H9 (cell line): ENCODE results near the gene MCM7. TPM values are rescaled to one million over a fixed set of nuclear protein-coding genes. Genes with fewer than 3 reads are reported as not detected.

Experiments
- DNase-seq: peaks from one replicate; pipeline ENCODE4 v3.0.0-alpha.2; 2017
- H2AFZ ChIP-seq: one replicate; pipeline ENCODE4 v1.6.1; 2013; ENCODE audit warnings: mild to moderate bottlenecking, low read length, control low read depth, moderate library complexity
- H2AK5ac ChIP-seq: 2 replicates; pipeline ENCODE4 v1.6.1; 2013; ENCODE audit warnings: low read length, control low read depth, mixed read lengths; ENCODE audit not compliant: insufficient read length
- H2BK120ac ChIP-seq: one replicate; pipeline ENCODE4 v1.6.1; 2013; ENCODE audit warnings: low read depth, mild to moderate bottlenecking, low read length, control low read depth, inconsistent platforms; ENCODE audit not compliant: poor library complexity, severe bottlenecking
- H2BK12ac ChIP-seq: 2 replicates; pipeline ENCODE4 v1.6.1; 2013; ENCODE audit warnings: low read length, control low read depth, mixed read lengths, low read depth; ENCODE audit not compliant: insufficient read length
- H2BK15ac ChIP-seq: 2 replicates; pipeline ENCODE4 v1.6.1; 2013; ENCODE audit warnings: low read depth, low read length, control low read depth
- H2BK20ac ChIP-seq: one replicate; pipeline ENCODE4 v1.6.1; 2013; ENCODE audit warnings: low read depth, mild to moderate bottlenecking, low read length, control low read depth, inconsistent platforms; ENCODE audit not compliant: poor library complexity, severe bottlenecking
- H2BK5ac ChIP-seq: 2 replicates; pipeline ENCODE4 v1.6.1; 2013; ENCODE audit warnings: low read length, control low read depth, mixed read lengths; ENCODE audit not compliant: insufficient read length
- H3K14ac ChIP-seq: 2 replicates; pipeline ENCODE4 v1.6.1; 2013; ENCODE audit warnings: low read length, control low read depth; ENCODE audit not compliant: insufficient read depth
- H3K18ac ChIP-seq: 2 replicates; pipeline ENCODE4 v1.6.1; 2013; ENCODE audit warnings: low read depth, mild to moderate bottlenecking, mixed read lengths, low read length, control low read depth; ENCODE audit not compliant: insufficient read length
- H3K23ac ChIP-seq: 2 replicates; pipeline ENCODE4 v1.6.1; 2013; ENCODE audit warnings: low read length, control low read depth, mixed read lengths, low read depth; ENCODE audit not compliant: insufficient read length
- H3K23me2 ChIP-seq: 2 replicates; pipeline ENCODE4 v1.6.1; 2013; ENCODE audit warnings: low read depth, mild to moderate bottlenecking, mixed read lengths, low read length, control low read depth; ENCODE audit not compliant: insufficient read length, poor library complexity, severe bottlenecking
- H3K27ac ChIP-seq: 2 replicates; pipeline ENCODE4 v1.5.1; 2013; ENCODE audit warnings: low read length, control low read depth, mixed read lengths, low read depth; ENCODE audit not compliant: insufficient read length
- H3K27me3 ChIP-seq: 2 replicates; pipeline ENCODE4 v1.6.1; 2013; ENCODE audit warnings: low read length, control low read depth, inconsistent platforms; ENCODE audit not compliant: insufficient read depth
- H3K4ac ChIP-seq: 2 replicates; pipeline ENCODE4 v1.6.1; 2013; ENCODE audit warnings: low read depth, mild to moderate bottlenecking, control low read depth, inconsistent platforms, low read length, moderate library complexity
- H3K4me1 ChIP-seq: 2 replicates; pipeline ENCODE4 v1.6.1; 2013; ENCODE audit warnings: low read length, control low read depth, inconsistent platforms; ENCODE audit not compliant: insufficient read depth
- H3K4me2 ChIP-seq: 2 replicates; pipeline ENCODE4 v1.6.1; 2013; ENCODE audit warnings: low read length, control low read depth, mixed read lengths; ENCODE audit not compliant: insufficient read length, insufficient read depth
- H3K56ac ChIP-seq: 2 replicates; pipeline ENCODE4 v1.6.1; 2013; ENCODE audit warnings: low read depth, mild to moderate bottlenecking, mixed read lengths, low read length, control low read depth; ENCODE audit not compliant: insufficient read length
- H3K79me1 ChIP-seq: 2 replicates; pipeline ENCODE4 v1.6.1; 2013; ENCODE audit warnings: low read depth, mild to moderate bottlenecking, moderate library complexity, low read length, control low read depth, inconsistent platforms; ENCODE audit not compliant: insufficient read depth, poor library complexity, severe bottlenecking
- H3K79me2 ChIP-seq: 2 replicates; pipeline ENCODE4 v1.6.1; 2013; ENCODE audit warnings: low read length, control low read depth, inconsistent platforms; ENCODE audit not compliant: insufficient read depth
- H3K9ac ChIP-seq: 2 replicates; pipeline ENCODE4 v1.6.1; 2013; ENCODE audit warnings: low read length, control low read depth, mixed read lengths; ENCODE audit not compliant: insufficient read length; ENCODE audit errors: extremely low read depth
- H3K9me3 ChIP-seq: one replicate; pipeline ENCODE4 v1.6.1; 2013; ENCODE audit warnings: low read depth, low read length, inconsistent platforms; ENCODE audit not compliant: control insufficient read depth
- H3T11ph ChIP-seq: one replicate; pipeline ENCODE4 v1.6.1; 2013; ENCODE audit warnings: mild to moderate bottlenecking, low read length, control low read depth, inconsistent platforms
- H4K20me1 ChIP-seq: one replicate; pipeline ENCODE4 v1.6.1; 2013; ENCODE audit not compliant: control insufficient read depth, insufficient read length, insufficient read depth
- H4K5ac ChIP-seq: 2 replicates; pipeline ENCODE4 v1.6.1; 2013; ENCODE audit warnings: low read depth, mild to moderate bottlenecking, mixed read lengths, low read length, control low read depth; ENCODE audit not compliant: insufficient read length
- H4K8ac ChIP-seq: replicated peaks from 2 replicates; pipeline ENCODE4 v1.6.1; 2013; ENCODE audit warnings: low read length, control low read depth, mixed read lengths, low read depth; ENCODE audit not compliant: insufficient read length
- H4K91ac ChIP-seq: 2 replicates; pipeline ENCODE4 v1.6.1; 2013; ENCODE audit warnings: low read depth, mild to moderate bottlenecking, moderate library complexity, mixed read lengths, low read length, control low read depth; ENCODE audit not compliant: insufficient read length
- H3K27ac Mint-ChIP-seq, 3 experiments: 2 replicates in 2 of 3; 3 replicates in 1 of 3; pipeline ENCODE4 v1.8.0; 2020 to 2021; ENCODE audit warnings: mixed read lengths in 3 of 3, mild to moderate bottlenecking in 1 of 3, moderate library complexity in 1 of 3
- H3K27me3 Mint-ChIP-seq: 2 replicates; pipeline ENCODE4 v1.8.0; 2021; ENCODE audit warnings: low read depth, mild to moderate bottlenecking, moderate library complexity, mixed read lengths
- H3K36me3 Mint-ChIP-seq, 3 experiments: 2 replicates in 2 of 3; 3 replicates in 1 of 3; pipeline ENCODE4 v1.8.0; 2020 to 2021; ENCODE audit warnings: low read depth in 3 of 3, mixed read lengths in 3 of 3; ENCODE audit not compliant: insufficient read depth in 1 of 3
- H3K4me1 Mint-ChIP-seq, 2 experiments: 2 replicates each; pipeline ENCODE4 v1.8.0; 2020; ENCODE audit warnings: mixed read lengths in 2 of 2
- H3K4me3 Mint-ChIP-seq, 2 experiments: 2 replicates in 1 of 2; 3 replicates in 1 of 2; pipeline ENCODE4 v1.8.0; 2020 to 2021; ENCODE audit warnings: mild to moderate bottlenecking in 2 of 2, mixed read lengths in 2 of 2, moderate library complexity in 1 of 2
- H3K9me3 Mint-ChIP-seq, 2 experiments: 2 replicates in 1 of 2; 3 replicates in 1 of 2; pipeline ENCODE4 v1.8.0; 2020; ENCODE audit warnings: mild to moderate bottlenecking in 2 of 2, mixed read lengths in 2 of 2, moderate library complexity in 1 of 2
- WGBS: extraction: QIAGEN DNeasy Blood & Tissue Kit; methylation state at CpG from one replicate; pipeline ENCODE4 v1.1.7; 2013; ENCODE audit warnings: missing lambda C conversion rate, low lambda C conversion rate, mixed read lengths; ENCODE audit not compliant: insufficient read length; ENCODE audit errors: extremely low coverage; 5-methylcytosine and 5-hydroxymethylcytosine counted together
- total RNA-seq: library from RNA; stranded (reverse); gene quantifications from 2 replicates; pipeline ENCODE4 v1.2.1, GENCODE V29; 2021
- TF ChIP-seq, protein P1 (sequence below): fragments of 200-600 bp; sonication (generic); conservative IDR thresholded peaks from 3 replicates; pipeline ENCODE4 v1.8.0; 2021; ENCODE audit warnings: antibody characterized with exemption, mild to moderate bottlenecking

The MCM7 gene
- total RNA-seq, 1 experiment from 2014 or later: 390 TPM

DNA sequence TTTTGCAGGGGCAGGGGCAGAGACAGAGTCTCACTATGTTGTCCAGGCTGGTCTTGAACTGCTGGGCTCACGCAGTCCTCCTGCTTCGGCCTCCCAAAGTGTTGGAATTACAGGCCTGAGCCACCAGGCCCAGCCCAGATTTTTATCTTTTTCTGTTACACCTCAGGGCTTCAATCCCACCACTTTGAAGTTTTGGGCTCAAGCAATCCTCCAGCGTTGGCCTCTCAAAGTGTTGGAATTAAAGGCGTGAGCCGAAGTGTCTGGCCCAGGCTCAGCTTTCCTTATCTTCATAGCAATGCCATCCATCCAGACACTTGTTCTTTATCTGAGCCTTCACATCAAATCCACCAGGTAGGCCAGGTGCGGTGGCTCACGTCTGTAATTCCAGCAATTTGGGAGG is 13.8 kb upstream of the MCM7 start:
- no peak overlapping the region for H3K4me3 Mint-ChIP-seq
- WGBS: no CpG with 5 or more reads among the region's 7 CpGs
- no peak overlapping the region for H3K9ac ChIP-seq

More for the DNA sequence above, 13.8 kb upstream of the MCM7 start:
- no peak for DNase-seq
- Mint-ChIP-seq H3K27me3 (no peaks in the 10 kb centered on the region), H3K36me3 (peaks cover 36 to 50% (median 47%) of the 10 kb centered on the region in 3 experiments), H3K9me3 (no peaks in the 10 kb centered on the region), H3K27ac (no peak overlapping the region), H3K4me1 (peaks cover under 1 to 3% of the 10 kb centered on the region in 2 experiments; a peak in 3 of 4 replicates)
- Histone ChIP-seq H3K79me2 (no peaks in the 10 kb centered on the region), H4K5ac (no peak overlapping the region), H3K27me3 (no peaks in the 10 kb centered on the region), H2AFZ (no peak overlapping the region), H4K20me1 (no peaks in the 10 kb centered on the region), H3K4me2 (no peak overlapping the region), H3K4ac (no peak overlapping the region), H3K27ac (no peak overlapping the region), H2AK5ac (no peak overlapping the region), H2BK120ac (no peak overlapping the region), H3K18ac (no peak overlapping the region), H3K56ac (no peak overlapping the region), H4K91ac (no peak overlapping the region), H2BK20ac (no peak overlapping the region), H2BK15ac (no peak overlapping the region), H4K8ac (no peak overlapping the region), H3K79me1 (no peaks in the 10 kb centered on the region), H3T11ph (no peak overlapping the region), H3K9me3 (no peaks in the 10 kb centered on the region), H3K23me2 (peaks cover 5% of the 10 kb centered on the region), H2BK5ac (no peak overlapping the region), H3K23ac (no peak overlapping the region), H3K14ac (no peak overlapping the region), H3K4me1 (no peaks in the 10 kb centered on the region), H2BK12ac (no peak overlapping the region)
- TF ChIP-seq, protein P1, sequence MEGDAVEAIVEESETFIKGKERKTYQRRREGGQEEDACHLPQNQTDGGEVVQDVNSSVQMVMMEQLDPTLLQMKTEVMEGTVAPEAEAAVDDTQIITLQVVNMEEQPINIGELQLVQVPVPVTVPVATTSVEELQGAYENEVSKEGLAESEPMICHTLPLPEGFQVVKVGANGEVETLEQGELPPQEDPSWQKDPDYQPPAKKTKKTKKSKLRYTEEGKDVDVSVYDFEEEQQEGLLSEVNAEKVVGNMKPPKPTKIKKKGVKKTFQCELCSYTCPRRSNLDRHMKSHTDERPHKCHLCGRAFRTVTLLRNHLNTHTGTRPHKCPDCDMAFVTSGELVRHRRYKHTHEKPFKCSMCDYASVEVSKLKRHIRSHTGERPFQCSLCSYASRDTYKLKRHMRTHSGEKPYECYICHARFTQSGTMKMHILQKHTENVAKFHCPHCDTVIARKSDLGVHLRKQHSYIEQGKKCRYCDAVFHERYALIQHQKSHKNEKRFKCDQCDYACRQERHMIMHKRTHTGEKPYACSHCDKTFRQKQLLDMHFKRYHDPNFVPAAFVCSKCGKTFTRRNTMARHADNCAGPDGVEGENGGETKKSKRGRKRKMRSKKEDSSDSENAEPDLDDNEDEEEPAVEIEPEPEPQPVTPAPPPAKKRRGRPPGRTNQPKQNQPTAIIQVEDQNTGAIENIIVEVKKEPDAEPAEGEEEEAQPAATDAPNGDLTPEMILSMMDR: no peak
